SK-N-SH (cell line): Measurements from ENCODE around the gene DGKH. TPM values are rescaled to one million over a fixed set of nuclear protein-coding genes. Genes with fewer than 3 reads are reported as not detected.

Source experiments
- CTCF ChIA-PET: fragments of 300-600, 350-600 bp; formaldehyde crosslinking; extraction: SDS; loops from one replicate; lab custom pipeline; 2021; lab: Yijun Ruan, JAX
- POLR2A ChIA-PET: fragments of 350-600 bp; sonication (Branson Sonifier 250); formaldehyde crosslinking; extraction: SDS; loops from one replicate; lab custom pipeline; 2020; ENCODE audit warnings: antibody characterized with exemption, inconsistent platforms; lab: Yijun Ruan, JAX
- DNase-seq: peaks from one replicate; pipeline ENCODE4 v3.0.0; 2012
- H2AFZ ChIP-seq: fragments of 200-600 bp; sonication (generic); 2 replicates; pipeline ENCODE4 v1.8.1; 2016; ENCODE audit warnings: antibody characterized with exemption, mild to moderate bottlenecking, low read depth
- H3F3A ChIP-seq: fragments of 200-600 bp; sonication (generic); replicated peaks from 2 replicates; pipeline ENCODE3; 2016; ENCODE audit warnings: antibody characterized with exemption, mild to moderate bottlenecking; ENCODE audit not compliant: insufficient read depth
- H3K27ac ChIP-seq, 2 experiments: fragments of 200-500 bp in 1 of 2; fragments of 200-600 bp in 1 of 2; sonication (Bioruptor generic) in 1 of 2; sonication (generic), shearing (Covaris generic) in 1 of 2; 2 replicates each; pipeline versions ENCODE4 v1.5.1 to v1.6.1; 2014 to 2016; ENCODE audit warnings: low read depth in 2 of 2, inconsistent platforms in 1 of 2, low read length in 1 of 2, mild to moderate bottlenecking in 1 of 2, mixed read lengths in 1 of 2
- H3K27me3 ChIP-seq: fragments of 200-600 bp; sonication (generic), shearing (Covaris generic); 2 replicates; pipeline ENCODE4 v1.6.1; 2016; ENCODE audit warnings: mixed run types; ENCODE audit not compliant: insufficient read depth
- H3K36me3 ChIP-seq, 2 experiments: fragments of 200-500 bp in 1 of 2; fragments of 200-600 bp in 1 of 2; sonication (Bioruptor generic) in 1 of 2; sonication (generic) in 1 of 2; replicated peaks in 1 of 2; 2 replicates each; pipeline versions ENCODE3 to v1.5.1; 2014 to 2016; ENCODE audit warnings: low read length in 1 of 2, mild to moderate bottlenecking in 1 of 2; ENCODE audit not compliant: insufficient read depth in 2 of 2, control insufficient read depth in 1 of 2
- H3K4me1 ChIP-seq, 2 experiments: fragments of 200-500 bp in 1 of 2; fragments of 200-600 bp in 1 of 2; sonication (Bioruptor generic) in 1 of 2; sonication (generic), shearing (Covaris generic) in 1 of 2; 2 replicates each; pipeline versions ENCODE4 v1.5.1 to v1.6.1; 2014 to 2016; ENCODE audit warnings: low read depth in 1 of 2, low read length in 1 of 2, mixed run types in 1 of 2; ENCODE audit not compliant: insufficient read depth in 2 of 2, control insufficient read depth in 1 of 2
- H3K4me2 ChIP-seq: fragments of 200-600 bp; sonication (generic), shearing (Covaris generic); 2 replicates; pipeline ENCODE4 v1.6.1; 2017; ENCODE audit warnings: mixed run types
- H3K4me3 ChIP-seq, 2 experiments: fragments of 200-500 bp in 1 of 2; fragments of 200-600 bp in 1 of 2; sonication (Bioruptor generic) in 1 of 2; sonication (generic), shearing (Covaris generic) in 1 of 2; 2 replicates each; pipeline versions ENCODE4 v1.5.1 to v1.8.1; 2014 to 2016; ENCODE audit warnings: low read depth in 2 of 2, inconsistent platforms in 1 of 2, low read length in 1 of 2, mild to moderate bottlenecking in 1 of 2, mixed read lengths in 1 of 2, moderate library complexity in 1 of 2
- H3K79me2 ChIP-seq: fragments of 200-600 bp; sonication (generic); 2 replicates; pipeline ENCODE4 v1.8.1; 2017; ENCODE audit warnings: mild to moderate bottlenecking; ENCODE audit not compliant: insufficient read depth
- H3K9ac ChIP-seq: fragments of 200-600 bp; sonication (generic); 2 replicates; pipeline ENCODE4 v1.6.1; 2017; ENCODE audit warnings: mixed run types
- H3K9me2 ChIP-seq: fragments of 200-600 bp; sonication (generic); 2 replicates; pipeline ENCODE4 v1.6.1; 2017; ENCODE audit warnings: mixed run types
- H3K9me3 ChIP-seq: fragments of 200-600 bp; sonication (generic); 2 replicates; pipeline ENCODE4 v1.6.1; 2017; ENCODE audit warnings: mixed run types, mild to moderate bottlenecking, moderate library complexity
- H4K20me1 ChIP-seq: fragments of 200-600 bp; sonication (generic); 2 replicates; pipeline ENCODE4 v1.6.1; 2017; ENCODE audit warnings: mild to moderate bottlenecking, mixed run types; ENCODE audit not compliant: insufficient read depth
- ELF1 ChIP-seq: IDR thresholded peaks from 2 replicates; pipeline ENCODE4 v1.4.0; 2012
- EP300 ChIP-seq, 2 experiments: IDR thresholded peaks; 2 replicates each; pipeline versions ENCODE4 v1.4.0 to v1.6.1; 2012; ENCODE audit warnings: borderline replicate concordance in 1 of 2, low read depth in 1 of 2, low read length in 1 of 2
- FOSL2 ChIP-seq: IDR thresholded peaks from 2 replicates; pipeline ENCODE4 v1.4.0; 2012; ENCODE audit warnings: low read depth, mild to moderate bottlenecking, moderate library complexity, borderline replicate concordance
- FOXM1 ChIP-seq: IDR thresholded peaks from 2 replicates; pipeline ENCODE4 v1.4.0; 2012; ENCODE audit warnings: low read depth, mild to moderate bottlenecking
- GATA2 ChIP-seq: sonication (generic); formaldehyde crosslinking; IDR thresholded peaks from 2 replicates; pipeline ENCODE4 v1.5.0; 2020; ENCODE audit warnings: mild to moderate bottlenecking, missing genetic modification reagents
- MEF2A ChIP-seq: IDR thresholded peaks from 2 replicates; pipeline ENCODE4 v1.4.0; 2012; ENCODE audit warnings: low read depth, borderline replicate concordance
- NFIC ChIP-seq: IDR thresholded peaks from 2 replicates; pipeline ENCODE4 v1.4.0; 2012; ENCODE audit warnings: borderline replicate concordance
- RFX5 ChIP-seq: IDR thresholded peaks from 2 replicates; pipeline ENCODE4 v1.6.1; 2012; ENCODE audit warnings: mild to moderate bottlenecking, improper control_type of control experiment, low read length
- RXRA ChIP-seq: IDR thresholded peaks from 2 replicates; pipeline ENCODE4 v1.4.0; 2012; ENCODE audit warnings: low read depth, mild to moderate bottlenecking, borderline replicate concordance
- TAF1 ChIP-seq: IDR thresholded peaks from 2 replicates; pipeline ENCODE4 v1.6.1; 2012; ENCODE audit warnings: low read depth, mild to moderate bottlenecking, low read length, moderate library complexity, borderline replicate concordance
- TEAD4 ChIP-seq: IDR thresholded peaks from 2 replicates; pipeline ENCODE4 v1.4.0; 2012; ENCODE audit warnings: mild to moderate bottlenecking, borderline replicate concordance; ENCODE audit not compliant: insufficient read depth
- USF1 ChIP-seq: IDR thresholded peaks from 2 replicates; pipeline ENCODE4 v1.4.0; 2012; ENCODE audit warnings: low read depth, borderline replicate concordance
- YY1 ChIP-seq: IDR thresholded peaks from 2 replicates; pipeline ENCODE4 v1.4.0; 2012; ENCODE audit warnings: low read depth, mild to moderate bottlenecking
- WGBS: methylation state at CpG from one replicate; pipeline ENCODE4 v1.1.6; 2017; ENCODE audit warnings: low lambda C conversion rate; 5-methylcytosine and 5-hydroxymethylcytosine counted together
- polyA plus RNA-seq, 3 experiments: library from polyadenylated mRNA; depleted of rRNA; stranded (reverse); fragments of >200 nt; gene quantifications; 2 replicates each; pipeline ENCODE4 v1.2.3, GENCODE V29; 2012
- TF ChIP-seq, protein P1 (sequence below): fragments of 200-600 bp; sonication (generic); IDR thresholded peaks from 2 replicates; pipeline ENCODE4 v1.6.1; 2017; ENCODE audit warnings: antibody characterized with exemption, mild to moderate bottlenecking, moderate library complexity
- TF ChIP-seq, protein P2 (sequence below): fragments of 150-350 bp; IDR thresholded peaks from 2 replicates; pipeline ENCODE4 v1.6.1; 2016; ENCODE audit warnings: mild to moderate bottlenecking, low read depth, low read length

The DGKH gene
- polyA plus RNA-seq, 1 of the 3 experiments (the other 2 are of a cell fraction): 2.5 TPM

DNA sequence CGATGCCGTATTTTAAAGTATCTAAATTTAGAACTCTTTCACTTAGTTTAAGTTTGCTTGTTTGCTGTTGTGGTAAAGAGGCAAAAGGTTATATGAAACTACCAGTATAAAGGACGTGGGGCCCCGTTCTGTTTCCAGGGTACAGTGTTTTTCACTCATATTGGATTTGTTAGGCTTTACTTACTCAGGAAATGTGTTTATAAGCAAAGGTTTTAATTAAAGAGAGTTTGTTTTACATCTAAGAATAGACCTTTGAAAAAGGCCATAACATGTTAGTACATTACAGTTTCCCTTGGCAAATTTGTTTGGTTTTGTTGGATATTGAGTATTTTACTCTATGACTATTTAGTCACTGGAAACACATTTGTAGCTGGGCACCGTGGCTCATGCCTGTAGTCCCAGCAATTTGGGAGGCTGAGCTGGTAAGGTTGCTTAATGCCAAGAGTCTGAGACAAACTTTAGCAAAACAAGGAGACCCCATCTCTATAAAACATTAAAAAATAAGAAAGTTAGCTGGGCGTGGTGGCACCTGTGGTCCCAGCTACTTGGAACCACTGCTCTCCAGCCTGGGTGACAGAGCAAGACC, 7.1 kb downstream of the DGKH start:
- no peaks in the 10 kb centered on the region for H3K9me3 ChIP-seq
- ChIA-PET POLR2A (no interaction called here), CTCF (interaction anchor here (0.5 to 1.4 kb wide), 3 partner anchors 14 to 722 kb away, joined by 3 to 7 read pairs (median 3); no protein-coding TSS in a partner anchor)
- no peaks in the 10 kb centered on the region for H4K20me1 ChIP-seq
- H3K27ac ChIP-seq: no peak overlapping the region
- TF ChIP-seq GATA2 (CRISPR knock-in tag) (no peak), NFIC (no peak), MEF2A (no peak), FOSL2 (no peak)
- 93% methylated on average over 6 of the region's 6 CpGs for WGBS
- H3K4me3 ChIP-seq: no peak overlapping the region
- H2AFZ ChIP-seq: no peak overlapping the region
- H3K79me2 ChIP-seq: peaks cover 28% of the 10 kb centered on the region
- H3K36me3 ChIP-seq: peaks cover 0 to 7% of the 10 kb centered on the region in 2 experiments
- H3K9ac ChIP-seq: no peak overlapping the region
- H3K9me2 ChIP-seq: no peaks in the 10 kb centered on the region
- no peaks in the 10 kb centered on the region for H3F3A ChIP-seq
- H3K4me1 ChIP-seq: no peaks in the 10 kb centered on the region
- H3K27me3 ChIP-seq: no peaks in the 10 kb centered on the region
- H3K4me2 ChIP-seq: no peak overlapping the region
- no peak for DNase-seq

GRCh38 chr13:42056146-42056545, 7.7 kb downstream of the DGKH start:
- ChIA-PET POLR2A (no interaction called here), CTCF (interaction anchor here (0.7 to 1.4 kb wide), 4 partner anchors 14 to 388 kb away, joined by 3 to 7 read pairs (median 3); no protein-coding TSS in a partner anchor)
- H3K36me3 ChIP-seq: peaks cover 0 to 7% of the 10 kb centered on the region in 2 experiments
- H4K20me1 ChIP-seq: no peaks in the 10 kb centered on the region
- H3K4me2 ChIP-seq: no peak overlapping the region
- H3K9me2 ChIP-seq: no peaks in the 10 kb centered on the region
- H3K9me3 ChIP-seq: no peaks in the 10 kb centered on the region
- TF ChIP-seq TEAD4: no peak
- TF ChIP-seq, protein P1, sequence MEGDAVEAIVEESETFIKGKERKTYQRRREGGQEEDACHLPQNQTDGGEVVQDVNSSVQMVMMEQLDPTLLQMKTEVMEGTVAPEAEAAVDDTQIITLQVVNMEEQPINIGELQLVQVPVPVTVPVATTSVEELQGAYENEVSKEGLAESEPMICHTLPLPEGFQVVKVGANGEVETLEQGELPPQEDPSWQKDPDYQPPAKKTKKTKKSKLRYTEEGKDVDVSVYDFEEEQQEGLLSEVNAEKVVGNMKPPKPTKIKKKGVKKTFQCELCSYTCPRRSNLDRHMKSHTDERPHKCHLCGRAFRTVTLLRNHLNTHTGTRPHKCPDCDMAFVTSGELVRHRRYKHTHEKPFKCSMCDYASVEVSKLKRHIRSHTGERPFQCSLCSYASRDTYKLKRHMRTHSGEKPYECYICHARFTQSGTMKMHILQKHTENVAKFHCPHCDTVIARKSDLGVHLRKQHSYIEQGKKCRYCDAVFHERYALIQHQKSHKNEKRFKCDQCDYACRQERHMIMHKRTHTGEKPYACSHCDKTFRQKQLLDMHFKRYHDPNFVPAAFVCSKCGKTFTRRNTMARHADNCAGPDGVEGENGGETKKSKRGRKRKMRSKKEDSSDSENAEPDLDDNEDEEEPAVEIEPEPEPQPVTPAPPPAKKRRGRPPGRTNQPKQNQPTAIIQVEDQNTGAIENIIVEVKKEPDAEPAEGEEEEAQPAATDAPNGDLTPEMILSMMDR: no peak
- TF ChIP-seq, all 33 proteins: peak for 0
- WGBS: 89% methylated on average over 1 of the region's 1 CpG
- Histone ChIP-seq H3K4me3 (no peak overlapping the region), H3K27ac (no peak overlapping the region), H3F3A (no peaks in the 10 kb centered on the region), H2AFZ (no peak overlapping the region), H3K4me1 (no peaks in the 10 kb centered on the region), H3K27me3 (no peaks in the 10 kb centered on the region), H3K79me2 (peaks cover 23% of the 10 kb centered on the region), H3K9ac (no peak overlapping the region)
- no peak for DNase-seq

GRCh38 chr13:42056583-42056982, 8.1 kb downstream of the DGKH start:
- no peak overlapping the region for H3K4me2 ChIP-seq
- H3K79me2 ChIP-seq: peaks cover 20% of the 10 kb centered on the region
- ChIA-PET CTCF (interaction anchor here (0.7 to 1.4 kb wide), 4 partner anchors 15 to 388 kb away, joined by 3 to 7 read pairs (median 3); no protein-coding TSS in a partner anchor), POLR2A (no interaction called here)
- H3K9ac ChIP-seq: no peak overlapping the region
- no peak overlapping the region for H3K4me3 ChIP-seq
- DNase-seq: no peak
- no peaks in the 10 kb centered on the region for H3K4me1 ChIP-seq
- H3K27me3 ChIP-seq: no peaks in the 10 kb centered on the region
- no peaks in the 10 kb centered on the region for H3K9me3 ChIP-seq
- WGBS: 84% methylated on average over 6 of the region's 6 CpGs
- H3K27ac ChIP-seq: no peak overlapping the region
- H3F3A ChIP-seq: no peaks in the 10 kb centered on the region
- peaks cover 0 to 7% of the 10 kb centered on the region in 2 experiments for H3K36me3 ChIP-seq
- H2AFZ ChIP-seq: no peak overlapping the region
- no peaks in the 10 kb centered on the region for H3K9me2 ChIP-seq
- H4K20me1 ChIP-seq: no peaks in the 10 kb centered on the region
- TF ChIP-seq, protein P2, sequence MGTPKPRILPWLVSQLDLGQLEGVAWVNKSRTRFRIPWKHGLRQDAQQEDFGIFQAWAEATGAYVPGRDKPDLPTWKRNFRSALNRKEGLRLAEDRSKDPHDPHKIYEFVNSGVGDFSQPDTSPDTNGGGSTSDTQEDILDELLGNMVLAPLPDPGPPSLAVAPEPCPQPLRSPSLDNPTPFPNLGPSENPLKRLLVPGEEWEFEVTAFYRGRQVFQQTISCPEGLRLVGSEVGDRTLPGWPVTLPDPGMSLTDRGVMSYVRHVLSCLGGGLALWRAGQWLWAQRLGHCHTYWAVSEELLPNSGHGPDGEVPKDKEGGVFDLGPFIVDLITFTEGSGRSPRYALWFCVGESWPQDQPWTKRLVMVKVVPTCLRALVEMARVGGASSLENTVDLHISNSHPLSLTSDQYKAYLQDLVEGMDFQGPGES: no peak
- TF ChIP-seq ELF1: no peak
- TF ChIP-seq EP300 (IDR thresholded peaks at IDR 0.05; ENCODE audit: borderline replicate concordance in 1 of 2, low read depth in 1 of 2, low read length in 1 of 2): no peak
- no peak for TF ChIP-seq GATA2 (CRISPR knock-in tag)
- TF ChIP-seq USF1: no peak
- TF ChIP-seq RFX5: no peak
- TF ChIP-seq RXRA: no peak
- TF ChIP-seq FOXM1: no peak
- no peak for TF ChIP-seq YY1
- no peak for TF ChIP-seq TAF1
